ENCODE measurements around the gene DBF4. TPM values are rescaled to one million over a fixed set of nuclear protein-coding genes. Genes with fewer than 3 reads are reported as not detected.
A peak's percentile ranks its signal among the peaks of the same experiment; 100 is the strongest.

Gene DBF4
- polyA plus RNA-seq, 1 of the 3 experiments (the other 2 are of a cell fraction): 7.6 TPM

- ChIA-PET POLR2A (no interaction called here), CTCF (interaction anchor here (0.6 to 1.3 kb wide), 5 partner anchors 8 to 462 kb away, joined by 3 read pairs; no protein-coding TSS in a partner anchor)
- H3K9me2 ChIP-seq: no peaks in the 10 kb centered on the region
- 0 out of 2 replicates have a peak, but pooled peaks have one; percentile 18 for TF ChIP-seq RCOR1 (IDR thresholded peaks at IDR 0.05; ENCODE audit: low read length)
- TF ChIP-seq POLR2AphosphoS5 (IDR thresholded peaks at IDR 0.05; ENCODE audit: low read depth, low read length): no peak
- no peak for TF ChIP-seq IRF3 (IDR thresholded peaks at IDR 0.05; ENCODE audit: low read depth, low read length)
- no peak for TF ChIP-seq SMC3 (IDR thresholded peaks at IDR 0.05; ENCODE audit: low read depth, low read length)
- TF ChIP-seq GABPA (IDR thresholded peaks at IDR 0.05; ENCODE audit: low read depth): no peak
- TF ChIP-seq USF1 (IDR thresholded peaks at IDR 0.05; ENCODE audit: borderline replicate concordance, low read depth): no peak
- TF ChIP-seq TEAD4 (IDR thresholded peaks at IDR 0.05; ENCODE audit: borderline replicate concordance, insufficient read depth): no peak
- H3F3A ChIP-seq (replicated peaks; ENCODE audit: insufficient read depth): peaks cover 18% of the 10 kb centered on the region
- H3K79me2 ChIP-seq (ENCODE audit: insufficient read depth): peaks cover 90% of the 10 kb centered on the region
- peak overlapping the region in 1 of 2 experiments; percentile 85; a peak in 1 of 4 replicates for H3K27ac ChIP-seq (ENCODE audit: low read depth in 2 of 2, low read length in 1 of 2)
- H3K36me3 ChIP-seq (replicated peaks in 1 of 2; ENCODE audit: control insufficient read depth in 1 of 2, insufficient read depth in 2 of 2, low read length in 1 of 2): peaks cover 20 to 25% of the 10 kb centered on the region in 2 experiments
- H3K4me1 ChIP-seq (ENCODE audit: control insufficient read depth in 1 of 2, insufficient read depth in 2 of 2, low read depth in 1 of 2, low read length in 1 of 2): peaks cover 0 to 13% of the 10 kb centered on the region in 2 experiments; a peak in 1 of 4 replicates
- peak overlapping the region; percentile 74 for H3K4me2 ChIP-seq
- no peaks in the 10 kb centered on the region; the same call in 1 of the 2 replicates for H4K20me1 ChIP-seq (ENCODE audit: insufficient read depth)
- H3K9ac ChIP-seq: peak overlapping the region; percentile 83; the same call in 1 of the 2 replicates
- no peak for DNase-seq
- peak overlapping the region; percentile 92; a peak in 2 of 4 replicates for H3K4me3 ChIP-seq (ENCODE audit: low read depth in 2 of 2, low read length in 1 of 2)
- H3K9me3 ChIP-seq: no peaks in the 10 kb centered on the region; the same call in 1 of the 2 replicates
- H2AFZ ChIP-seq (ENCODE audit: low read depth): peak overlapping the region; percentile 96; the same call in 1 of the 2 replicates
- H3K27me3 ChIP-seq (ENCODE audit: insufficient read depth): no peaks in the 10 kb centered on the region
- WGBS (ENCODE audit: low lambda C conversion rate): 54% methylated on average over 3 of the region's 3 CpGs
Observed at GRCh38 chr7:87878208-87878735, 2.0 kb downstream of the DBF4 start.

GRCh38 chr7:87882151-87882937 lies 6.1 kb downstream of the DBF4 start:
- no peak overlapping the region for H3K4me2 ChIP-seq
- peaks cover 44 to 45% of the 10 kb centered on the region in 2 experiments for H3K36me3 ChIP-seq (replicated peaks in 1 of 2; ENCODE audit: control insufficient read depth in 1 of 2, insufficient read depth in 2 of 2, low read length in 1 of 2)
- no peak overlapping the region for H3K4me3 ChIP-seq (ENCODE audit: low read depth in 2 of 2, low read length in 1 of 2)
- no peak for DNase-seq
- no peak overlapping the region for H3K9ac ChIP-seq
- H2AFZ ChIP-seq (ENCODE audit: low read depth): no peak overlapping the region
- no peaks in the 10 kb centered on the region for H3K27me3 ChIP-seq (ENCODE audit: insufficient read depth)
- 98% methylated on average over 4 of the region's 4 CpGs for WGBS (ENCODE audit: low lambda C conversion rate)
- H3K9me2 ChIP-seq: no peaks in the 10 kb centered on the region
- peaks cover 0 to 8% of the 10 kb centered on the region in 2 experiments; a peak in 2 of 4 replicates for H3K4me1 ChIP-seq (ENCODE audit: control insufficient read depth in 1 of 2, insufficient read depth in 2 of 2, low read depth in 1 of 2, low read length in 1 of 2)
- H3K9me3 ChIP-seq: no peaks in the 10 kb centered on the region; the same call in 1 of the 2 replicates
- H3K79me2 ChIP-seq (ENCODE audit: insufficient read depth): peaks cover 95% of the 10 kb centered on the region
- H3F3A ChIP-seq (replicated peaks; ENCODE audit: insufficient read depth): peaks cover 11% of the 10 kb centered on the region
- no peaks in the 10 kb centered on the region; the same call in 1 of the 2 replicates for H4K20me1 ChIP-seq (ENCODE audit: insufficient read depth)
- POLR2A ChIA-PET: no interaction called here
- CTCF ChIA-PET: interaction anchor here (2.0 to 2.6 kb wide), 2 partner anchors 53 to 84 kb away, joined by 5 to 11 read pairs; no protein-coding TSS in a partner anchor
- H3K27ac ChIP-seq (ENCODE audit: low read depth in 2 of 2, low read length in 1 of 2): no peak overlapping the region
- TF ChIP-seq FOXJ3 (CRISPR knock-in tag; IDR thresholded peaks at IDR 0.05): no peak
- TF ChIP-seq RCOR1 (IDR thresholded peaks at IDR 0.05; ENCODE audit: low read length): no peak
- no peak for TF ChIP-seq USF2 (IDR thresholded peaks at IDR 0.05; ENCODE audit: borderline replicate concordance, low read depth, low read length)
- no peak for TF ChIP-seq USF1 (IDR thresholded peaks at IDR 0.05; ENCODE audit: borderline replicate concordance, low read depth)
- no peak for TF ChIP-seq EP300 (IDR thresholded peaks at IDR 0.05; ENCODE audit: borderline replicate concordance in 1 of 2, low read depth in 1 of 2, low read length in 1 of 2)
- TF ChIP-seq TCF12 (IDR thresholded peaks at IDR 0.05): no peak
- no peak for TF ChIP-seq SIN3A (IDR thresholded peaks at IDR 0.05; ENCODE audit: borderline replicate concordance, low read depth, low read length)
- TF ChIP-seq SMC3 (IDR thresholded peaks at IDR 0.05; ENCODE audit: low read depth, low read length): no peak
- no peak for TF ChIP-seq JUND (IDR thresholded peaks at IDR 0.05)
- TF ChIP-seq MXI1 (IDR thresholded peaks at IDR 0.05; ENCODE audit: low read depth, low read length): no peak
- TF ChIP-seq REST (IDR thresholded peaks at IDR 0.05; ENCODE audit: low read depth, low read length): no peak
- TF ChIP-seq FOSL2 (IDR thresholded peaks at IDR 0.05; ENCODE audit: borderline replicate concordance, low read depth): no peak
